T-cell (primary cell): Measurements from ENCODE around the gene IFITM10. TPM values are rescaled to one million over a fixed set of nuclear protein-coding genes. Genes with fewer than 3 reads are reported as not detected.

Source experiments
- ATAC-seq, 4 experiments: fragments of 200-7000 bp in 3 of 4; fragments of 150-1000 bp in 1 of 4; cut with Tn5 transposase; replicated peaks in 1 of 4; 1 replicate in 3 of 4; 2 replicates in 1 of 4; pipeline ENCODE4 v1.10.0; 2021; ENCODE audit warnings: moderate library complexity in 3 of 4, mild to moderate bottlenecking in 2 of 4, moderate number of reproducible peaks in 1 of 4
- CTCF ChIA-PET, 2 donors: fragments of 300-600 bp; sonication (Branson Sonifier 250); formaldehyde crosslinking; loops; one replicate each; lab custom pipeline; 2022; ENCODE audit warnings: antibody characterized with exemption in 2 of 2; lab: Charles Lee
- POLR2A ChIA-PET, 2 donors: fragments of 300-600 bp; sonication (Branson Sonifier 250); formaldehyde crosslinking; loops; one replicate each; lab custom pipeline; 2022; ENCODE audit warnings: antibody characterized with exemption in 2 of 2; lab: Charles Lee
- DNase-seq, 35 experiments: peaks; one replicate each; pipeline versions ENCODE4 v3.0.0 to v3.0.0-alpha.2; 2013 to 2023
- H3K27ac ChIP-seq: one replicate; pipeline ENCODE4 v1.5.1; 2013; ENCODE audit warnings: low read length
- H3K27me3 ChIP-seq, 2 experiments: replicated peaks in 1 of 2; 1 replicate in 1 of 2; 2 replicates in 1 of 2; pipeline versions ENCODE4 v1.6.1 to v1.7.0; 2013; ENCODE audit warnings: low read length in 1 of 2, mixed read lengths in 1 of 2; ENCODE audit not compliant: control insufficient read depth in 2 of 2, insufficient read depth in 2 of 2; ENCODE audit errors: extremely low read depth in 1 of 2
- H3K36me3 ChIP-seq, 2 donors: 1 replicate in 1 of 2; 2 replicates in 1 of 2; pipeline versions ENCODE4 v1.6.1 to v1.7.0; 2013; ENCODE audit warnings: low read length in 1 of 2; ENCODE audit not compliant: control insufficient read depth in 2 of 2, insufficient read depth in 1 of 2; ENCODE audit errors: extremely low read depth in 1 of 2
- H3K4me1 ChIP-seq, 2 experiments: 1 replicate in 1 of 2; 2 replicates in 1 of 2; pipeline versions ENCODE4 v1.6.1 to v1.7.0; 2013; ENCODE audit warnings: low read length in 2 of 2, mixed read lengths in 1 of 2; ENCODE audit not compliant: insufficient read depth in 2 of 2, control insufficient read depth in 1 of 2; ENCODE audit errors: extremely low read depth in 1 of 2
- H3K4me3 ChIP-seq, 2 donors: 1 replicate in 1 of 2; 2 replicates in 1 of 2; pipeline versions ENCODE4 v1.5.1 to v1.7.0; 2013; ENCODE audit warnings: mild to moderate bottlenecking in 2 of 2, low read length in 1 of 2, moderate library complexity in 1 of 2; ENCODE audit not compliant: control insufficient read depth in 1 of 2; ENCODE audit errors: extremely low read depth in 1 of 2
- H3K9me3 ChIP-seq: 2 replicates; pipeline ENCODE4 v1.7.0; 2013
- H3K27ac Mint-ChIP-seq, 2 donors: one replicate each; pipeline ENCODE4 v1.8.0; 2020 to 2021; ENCODE audit warnings: mild to moderate bottlenecking in 2 of 2, mixed read lengths in 2 of 2
- H3K27me3 Mint-ChIP-seq, 2 donors: one replicate each; pipeline ENCODE4 v1.8.0; 2021 to 2022; ENCODE audit warnings: mixed read lengths in 2 of 2
- H3K36me3 Mint-ChIP-seq: one replicate; pipeline ENCODE4 v1.8.0; 2021; ENCODE audit warnings: mixed read lengths
- H3K4me1 Mint-ChIP-seq, 3 donors: one replicate each; pipeline ENCODE4 v1.8.0; 2020 to 2022; ENCODE audit warnings: mixed read lengths in 3 of 3, mild to moderate bottlenecking in 1 of 3
- H3K4me3 Mint-ChIP-seq, 3 donors: one replicate each; pipeline ENCODE4 v1.8.0; 2020 to 2022; ENCODE audit warnings: mild to moderate bottlenecking in 3 of 3, mixed read lengths in 3 of 3, moderate library complexity in 3 of 3
- H3K9me3 Mint-ChIP-seq, 3 donors: one replicate each; pipeline ENCODE4 v1.8.0; 2020 to 2022; ENCODE audit warnings: mixed read lengths in 3 of 3
- WGBS: methylation state at CpG from one replicate; pipeline ENCODE4 v1.1.5; 2013; ENCODE audit warnings: missing lambda C conversion rate; ENCODE audit not compliant: insufficient coverage; 5-methylcytosine and 5-hydroxymethylcytosine counted together
- total RNA-seq, 35 experiments: library from RNA in 6 of 35; stranded (reverse) in 6 of 35; fragments of 120-200 nt in 1 of 35; gene quantifications; one replicate each; pipeline versions ENCODE4 v1.2.1 to v1.2.4 and lab custom pipeline; 2013 to 2026

Gene IFITM10
- total RNA-seq, 5 donors from 2014 or later (not counting 1 experiment from before 2014, with no cell fraction given) = 0.72 to 4.2 (median 1.8) TPM

- WGBS = 97% methylated on average over 7 of the region's 9 CpGs
- H3K9me3 Mint-ChIP-seq = no peaks in the 10 kb centered on the region
- H3K27me3 Mint-ChIP-seq = peaks cover 25 to 56% of the 10 kb centered on the region in 2 donors
- H3K4me3 Mint-ChIP-seq = no peak overlapping the region
- ChIA-PET CTCF (no interaction called here), POLR2A (no interaction called here)
- no peak overlapping the region for H3K27ac Mint-ChIP-seq
- peaks cover 8 to 37% (median 16%) of the 10 kb centered on the region in 3 donors for H3K4me1 Mint-ChIP-seq
- Histone ChIP-seq H3K36me3 (no peaks in the 10 kb centered on the region), H3K4me1 (peaks cover 0 to 16% of the 10 kb centered on the region in 2 experiments), H3K27me3 (peaks cover 0 to 53% of the 10 kb centered on the region in 2 experiments), H3K27ac (no peak overlapping the region), H3K4me3 (no peak overlapping the region), H3K9me3 (no peaks in the 10 kb centered on the region)
- no peaks in the 10 kb centered on the region for H3K36me3 Mint-ChIP-seq
- no peak for ATAC-seq
- no peak for DNase-seq
These were observed 22.5 kb downstream of the IFITM10 start for GRCh38 chr11:1727861-1728260.

- H3K4me1 ChIP-seq = peaks cover 0 to 14% of the 10 kb centered on the region in 2 experiments
- H3K4me3 ChIP-seq = no peak overlapping the region
- H3K27me3 ChIP-seq = peaks cover 0 to 47% of the 10 kb centered on the region in 2 experiments
- Mint-ChIP-seq H3K36me3 (no peaks in the 10 kb centered on the region), H3K4me3 (no peak overlapping the region), H3K27me3 (peaks cover 25 to 54% of the 10 kb centered on the region in 2 donors), H3K9me3 (no peaks in the 10 kb centered on the region), H3K4me1 (peaks cover 8 to 36% (median 15%) of the 10 kb centered on the region in 3 donors), H3K27ac (peak overlapping the region in 1 of 2 donors; percentile 34)
- ChIA-PET CTCF (no interaction called here), POLR2A (interaction anchor here in 1 of 2 donors (0.7 kb wide), 1 partner anchor 304 kb away, joined by 4 read pairs; no protein-coding TSS in a partner anchor)
- ATAC-seq (no peak), DNase-seq (no peak)
- H3K9me3 ChIP-seq = no peaks in the 10 kb centered on the region
- no peak overlapping the region for H3K27ac ChIP-seq
- WGBS = 57% methylated on average over 7 of the region's 11 CpGs
- H3K36me3 ChIP-seq = no peaks in the 10 kb centered on the region
These were observed 23.2 kb downstream of the IFITM10 start for GRCh38 chr11:1727096-1727690.

GRCh38 chr11:1719781-1720180 lies 30.6 kb downstream of the IFITM10 start:
- no peaks in the 10 kb centered on the region for H3K9me3 ChIP-seq
- Mint-ChIP-seq H3K4me3 (no peak overlapping the region), H3K27ac (no peak overlapping the region), H3K9me3 (no peaks in the 10 kb centered on the region), H3K27me3 (peaks cover 0 to 16% of the 10 kb centered on the region in 2 donors), H3K36me3 (no peaks in the 10 kb centered on the region), H3K4me1 (no peaks in the 10 kb centered on the region)
- no peaks in the 10 kb centered on the region for H3K36me3 ChIP-seq
- DNase-seq = no peak
- H3K4me1 ChIP-seq = no peaks in the 10 kb centered on the region
- 85% methylated on average over 3 of the region's 8 CpGs for WGBS
- ChIA-PET CTCF (no interaction called here), POLR2A (no interaction called here)
- peaks cover 0 to 19% of the 10 kb centered on the region in 2 experiments for H3K27me3 ChIP-seq
- H3K4me3 ChIP-seq = no peak overlapping the region
- ATAC-seq = no peak
- H3K27ac ChIP-seq = no peak overlapping the region

- ATAC-seq = no peak
- Histone ChIP-seq H3K27me3 (peaks cover 0 to 23% of the 10 kb centered on the region in 2 experiments), H3K4me1 (no peaks in the 10 kb centered on the region), H3K27ac (no peak overlapping the region), H3K4me3 (no peak overlapping the region), H3K36me3 (no peaks in the 10 kb centered on the region), H3K9me3 (no peaks in the 10 kb centered on the region)
- H3K27me3 Mint-ChIP-seq = peaks cover 0 to 10% of the 10 kb centered on the region in 2 donors
- 97% methylated on average over 10 of the region's 15 CpGs for WGBS
- no peak for DNase-seq
- no peak overlapping the region for H3K27ac Mint-ChIP-seq
- POLR2A ChIA-PET = interaction anchor here in 1 of 2 donors (0.7 kb wide), 1 partner anchor 62 kb away, joined by 5 read pairs; no protein-coding TSS in a partner anchor
- H3K4me1 Mint-ChIP-seq = no peaks in the 10 kb centered on the region
- H3K36me3 Mint-ChIP-seq = no peaks in the 10 kb centered on the region
- CTCF ChIA-PET = interaction anchor here in 1 of 2 donors (1.4 kb wide), 1 partner anchor 24 kb away, joined by 3 read pairs; no protein-coding TSS in a partner anchor
- H3K4me3 Mint-ChIP-seq = no peak overlapping the region
- no peaks in the 10 kb centered on the region for H3K9me3 Mint-ChIP-seq
These were observed 32.1 kb downstream of the IFITM10 start for GRCh38 chr11:1718326-1718725.

GRCh38 chr11:1717745-1718144 lies 32.6 kb downstream of the IFITM10 start:
- ChIA-PET POLR2A (interaction anchor here in 1 of 2 donors (0.7 kb wide), 1 partner anchor 63 kb away, joined by 5 read pairs; no protein-coding TSS in a partner anchor), CTCF (interaction anchor here (0.7 kb wide), 2 partner anchors 13 to 116 kb away, joined by 3 read pairs; no protein-coding TSS in a partner anchor)
- H3K4me1 Mint-ChIP-seq = no peaks in the 10 kb centered on the region
- ATAC-seq (no peak), DNase-seq (no peak)
- no peaks in the 10 kb centered on the region for H3K36me3 Mint-ChIP-seq
- 91% methylated on average over 4 of the region's 8 CpGs for WGBS
- no peak overlapping the region for H3K4me3 ChIP-seq
- H3K9me3 Mint-ChIP-seq = no peaks in the 10 kb centered on the region
- no peak overlapping the region for H3K4me3 Mint-ChIP-seq
- no peaks in the 10 kb centered on the region for H3K9me3 ChIP-seq
- no peak overlapping the region for H3K27ac Mint-ChIP-seq
- no peaks in the 10 kb centered on the region for H3K4me1 ChIP-seq
- no peaks in the 10 kb centered on the region for H3K36me3 ChIP-seq
- H3K27me3 ChIP-seq = peaks cover 0 to 23% of the 10 kb centered on the region in 2 experiments
- H3K27ac ChIP-seq = no peak overlapping the region
- peaks cover 0 to 8% of the 10 kb centered on the region in 2 donors for H3K27me3 Mint-ChIP-seq

GRCh38 chr11:1714908-1715885 lies 35.2 kb downstream of the IFITM10 start:
- Histone ChIP-seq H3K27ac (no peak overlapping the region), H3K9me3 (no peaks in the 10 kb centered on the region), H3K4me3 (no peak overlapping the region), H3K27me3 (peaks cover 0 to 23% of the 10 kb centered on the region in 2 experiments), H3K4me1 (no peaks in the 10 kb centered on the region), H3K36me3 (no peaks in the 10 kb centered on the region)
- CTCF ChIA-PET = no interaction called here
- no peak overlapping the region for H3K4me3 Mint-ChIP-seq
- H3K27ac Mint-ChIP-seq = peak overlapping the region in 1 of 2 donors; percentile 11
- H3K4me1 Mint-ChIP-seq = no peaks in the 10 kb centered on the region
- H3K27me3 Mint-ChIP-seq = peaks cover 0 to 5% of the 10 kb centered on the region in 2 donors
- no peaks in the 10 kb centered on the region for H3K9me3 Mint-ChIP-seq
- 85% methylated on average over 23 of the region's 24 CpGs for WGBS
- POLR2A ChIA-PET = no interaction called here
- no peak for ATAC-seq
- no peaks in the 10 kb centered on the region for H3K36me3 Mint-ChIP-seq
- no peak for DNase-seq
